NCI-H2196 treated with DMSO at 0.1 percent for 48 hours (cell line): ENCODE results near the gene MAGEA11.
"Not testable (repeated sequence)": the region's sequence is repeated elsewhere in the genome, so short reads cannot be mapped to it uniquely, and the experiment has no call there.

ENCODE experiments used
- DNase-seq: peaks from one replicate; lab custom pipeline; 2025; ENCODE audit not compliant: unreplicated experiment; lab: John Stamatoyannopoulos, UW

The MAGEA11 gene, protein sequence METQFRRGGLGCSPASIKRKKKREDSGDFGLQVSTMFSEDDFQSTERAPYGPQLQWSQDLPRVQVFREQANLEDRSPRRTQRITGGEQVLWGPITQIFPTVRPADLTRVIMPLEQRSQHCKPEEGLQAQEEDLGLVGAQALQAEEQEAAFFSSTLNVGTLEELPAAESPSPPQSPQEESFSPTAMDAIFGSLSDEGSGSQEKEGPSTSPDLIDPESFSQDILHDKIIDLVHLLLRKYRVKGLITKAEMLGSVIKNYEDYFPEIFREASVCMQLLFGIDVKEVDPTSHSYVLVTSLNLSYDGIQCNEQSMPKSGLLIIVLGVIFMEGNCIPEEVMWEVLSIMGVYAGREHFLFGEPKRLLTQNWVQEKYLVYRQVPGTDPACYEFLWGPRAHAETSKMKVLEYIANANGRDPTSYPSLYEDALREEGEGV

DNA sequence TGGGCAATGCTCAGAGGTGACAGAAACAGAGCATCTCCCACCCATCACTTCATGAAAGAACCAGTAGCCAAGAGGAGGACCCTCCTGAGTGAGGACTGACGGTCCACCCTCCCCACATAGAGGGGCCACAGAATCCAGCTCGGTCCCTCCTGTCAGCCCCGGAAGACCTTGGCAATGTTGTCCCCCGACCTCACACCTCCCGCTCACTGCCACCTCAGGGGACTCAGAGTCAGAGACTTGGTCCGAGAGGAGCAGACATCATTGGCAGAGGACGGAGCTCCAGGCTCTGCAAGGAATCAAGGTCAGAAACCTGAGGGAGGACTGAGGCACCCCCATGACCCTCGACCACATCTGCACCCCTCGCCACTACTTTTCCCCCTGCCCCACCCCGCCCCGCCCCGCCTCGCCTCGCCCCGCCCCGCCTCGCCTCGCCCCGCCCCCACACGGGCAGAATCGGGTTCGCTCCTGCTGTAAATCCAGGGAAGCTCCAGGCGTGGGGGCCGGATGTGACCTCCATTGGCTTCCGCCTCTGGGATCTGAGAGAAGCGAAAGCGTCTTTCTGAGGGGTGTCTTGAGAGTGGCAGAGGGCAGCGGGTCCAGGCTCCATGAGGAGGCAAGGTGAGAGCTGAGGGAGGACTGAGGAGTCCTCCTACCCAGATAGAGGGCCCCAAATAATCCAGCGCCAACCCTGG, at the start of gene MAGEA11:
Gene MAGEA11 (plus strand): TSS at position 516 of the 692 bp plus-strand sequence. CDS start 1,100 bp downstream, outside the sequence.
- no peak for DNase-seq

DNA sequence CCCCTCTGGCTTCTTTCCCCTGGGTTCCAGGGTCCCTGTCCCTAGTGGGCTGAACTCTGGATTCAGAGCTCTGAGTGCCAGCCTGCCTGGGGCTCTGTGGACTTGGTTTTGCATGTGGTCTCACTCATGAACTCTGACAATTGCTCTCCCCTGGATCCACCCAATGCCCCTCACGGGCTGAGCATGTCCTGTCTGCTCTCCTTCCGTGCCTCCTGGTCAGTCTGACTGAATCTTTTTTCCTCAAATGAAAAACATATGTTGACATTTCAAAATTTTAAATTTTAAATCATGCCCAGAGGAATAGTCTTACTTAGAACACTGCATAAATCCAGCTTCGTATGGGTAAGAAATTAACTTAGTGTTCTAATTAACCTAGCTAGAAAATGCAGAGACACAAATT, 36.8 kb upstream of the MAGEA11 start:
- DNase-seq, result not testable (repeated sequence)

DNA sequence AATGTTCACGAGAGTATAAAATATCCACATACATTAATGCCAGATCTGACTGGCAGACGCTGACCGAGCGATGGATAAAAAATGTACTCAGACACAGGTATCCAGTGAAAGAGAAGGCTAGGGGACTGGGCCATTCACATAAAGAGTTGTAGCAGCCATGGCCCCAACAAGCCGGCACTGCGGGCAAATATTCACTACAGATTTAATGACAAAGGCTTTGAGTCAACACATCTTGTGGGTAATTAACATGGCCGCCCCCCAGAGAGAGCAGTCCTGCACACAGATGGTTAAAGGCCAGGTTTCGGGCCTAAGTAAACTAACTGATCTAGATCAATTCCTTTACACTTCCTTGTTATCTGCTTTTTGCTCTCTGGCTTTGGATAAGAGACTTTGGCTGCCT, 36.3 kb upstream of the MAGEA11 start:
- not testable (repeated sequence) for DNase-seq

DNA sequence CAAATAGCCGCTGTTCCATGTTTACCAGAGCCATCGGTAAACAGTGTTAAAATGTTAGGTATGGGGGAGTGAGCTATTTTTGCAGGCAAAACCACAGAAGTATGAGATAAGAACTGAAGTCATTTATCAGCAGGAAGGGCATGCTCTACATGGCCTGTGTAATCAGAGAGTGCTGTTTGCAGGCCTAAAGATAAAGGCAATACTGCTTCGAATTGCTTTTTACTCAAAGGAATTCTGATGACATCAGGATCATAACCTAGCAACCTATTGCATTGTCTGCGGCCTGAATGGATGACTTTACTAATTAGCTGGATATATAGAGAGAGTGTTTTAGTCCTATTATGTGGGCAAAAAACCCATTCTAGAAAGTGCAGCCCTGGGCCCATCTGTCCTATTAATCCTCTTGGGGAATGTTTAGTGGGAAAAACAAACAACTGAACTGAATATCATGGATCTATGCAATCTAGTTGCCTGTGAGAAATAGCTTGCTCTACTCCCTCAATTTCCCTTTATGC, 32.6 kb upstream of the MAGEA11 start:
- DNase-seq, result not testable (repeated sequence)

DNA sequence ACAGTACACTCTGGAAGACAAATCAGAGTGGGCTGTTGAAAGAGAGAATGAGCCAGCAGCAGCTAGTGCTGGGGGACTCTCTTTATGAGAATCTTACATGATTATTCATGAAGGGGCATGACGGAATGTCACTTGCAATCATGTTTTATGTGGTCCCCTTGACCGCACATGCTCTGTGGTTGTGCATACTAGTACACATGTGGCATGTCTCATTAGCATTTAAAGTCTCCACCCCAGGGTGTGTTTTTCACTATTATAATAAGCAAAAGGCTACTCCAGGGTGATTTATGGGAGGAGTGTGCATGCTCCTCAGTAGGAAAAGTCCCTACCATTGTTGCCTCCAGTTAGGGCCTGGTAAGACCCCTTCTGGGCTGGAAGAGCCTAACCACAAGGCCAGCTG, 30.7 kb upstream of the MAGEA11 start:
- DNase-seq, result no peak

DNA sequence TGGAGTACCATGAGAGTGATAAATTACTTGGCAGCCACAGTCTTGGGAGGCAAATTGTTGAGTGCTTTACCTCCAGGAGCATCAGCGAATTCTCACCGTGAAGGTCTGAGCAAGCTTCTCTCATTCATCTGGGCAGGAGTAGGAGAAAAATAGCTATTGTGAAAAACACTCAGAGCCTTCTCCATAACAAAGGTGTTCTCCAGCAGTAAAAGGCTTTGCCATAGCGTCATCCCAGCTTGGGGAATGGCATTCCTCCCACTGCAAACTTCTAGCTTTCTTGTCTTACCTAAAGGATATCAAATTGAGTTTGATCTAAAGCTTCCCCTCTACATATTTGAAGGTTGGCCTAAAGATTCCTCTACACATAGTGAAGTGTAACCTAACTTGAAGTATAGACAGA, 29.8 kb upstream of the MAGEA11 start:
- DNase-seq, result no peak

DNA sequence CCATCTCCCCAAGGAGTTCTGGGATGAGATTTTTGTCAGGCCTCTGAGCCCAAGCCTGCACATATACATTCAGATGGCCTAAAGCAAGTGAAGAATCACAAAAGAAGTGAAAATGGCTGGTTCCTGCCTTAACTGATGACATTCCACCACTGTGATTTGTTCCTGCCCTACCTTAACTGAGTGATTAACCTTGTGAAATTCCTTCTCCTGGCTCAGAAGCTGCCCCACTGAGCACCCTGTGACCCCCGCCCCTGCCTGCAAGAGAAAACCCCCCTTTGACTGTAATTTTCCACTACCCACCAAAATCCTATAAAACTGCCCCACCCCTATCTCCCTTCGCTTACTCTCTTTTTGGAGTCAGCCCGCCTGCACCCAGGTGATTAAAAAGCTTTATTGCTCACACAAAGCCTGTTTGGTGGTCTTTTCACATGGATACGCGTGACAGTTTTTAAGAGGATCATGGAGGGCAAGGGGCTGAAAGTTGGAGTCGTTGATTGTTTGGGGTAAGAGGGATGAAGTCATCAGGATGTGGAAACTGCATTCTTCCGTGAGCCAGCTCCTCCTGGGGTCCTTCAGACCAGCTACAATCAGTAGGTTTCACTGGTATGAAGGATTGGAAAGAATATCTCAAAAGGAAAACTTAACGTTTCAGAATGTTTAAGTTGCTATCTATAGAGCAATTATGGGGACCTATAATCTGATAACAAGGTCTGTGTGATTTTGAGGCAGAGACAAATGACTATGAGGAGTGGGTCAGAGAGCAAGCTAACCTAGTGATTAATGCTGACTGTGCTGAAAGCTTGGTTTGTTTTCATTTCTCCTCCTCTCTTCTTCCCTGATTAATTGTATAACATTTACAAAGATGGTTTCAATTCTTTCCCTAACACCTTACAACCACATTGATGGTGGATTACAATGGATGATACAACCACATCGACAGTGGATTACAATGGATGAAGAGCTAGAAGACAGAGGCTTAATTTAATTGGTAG, 28.6 kb upstream of the MAGEA11 start:
- DNase-seq, result no peak

DNA sequence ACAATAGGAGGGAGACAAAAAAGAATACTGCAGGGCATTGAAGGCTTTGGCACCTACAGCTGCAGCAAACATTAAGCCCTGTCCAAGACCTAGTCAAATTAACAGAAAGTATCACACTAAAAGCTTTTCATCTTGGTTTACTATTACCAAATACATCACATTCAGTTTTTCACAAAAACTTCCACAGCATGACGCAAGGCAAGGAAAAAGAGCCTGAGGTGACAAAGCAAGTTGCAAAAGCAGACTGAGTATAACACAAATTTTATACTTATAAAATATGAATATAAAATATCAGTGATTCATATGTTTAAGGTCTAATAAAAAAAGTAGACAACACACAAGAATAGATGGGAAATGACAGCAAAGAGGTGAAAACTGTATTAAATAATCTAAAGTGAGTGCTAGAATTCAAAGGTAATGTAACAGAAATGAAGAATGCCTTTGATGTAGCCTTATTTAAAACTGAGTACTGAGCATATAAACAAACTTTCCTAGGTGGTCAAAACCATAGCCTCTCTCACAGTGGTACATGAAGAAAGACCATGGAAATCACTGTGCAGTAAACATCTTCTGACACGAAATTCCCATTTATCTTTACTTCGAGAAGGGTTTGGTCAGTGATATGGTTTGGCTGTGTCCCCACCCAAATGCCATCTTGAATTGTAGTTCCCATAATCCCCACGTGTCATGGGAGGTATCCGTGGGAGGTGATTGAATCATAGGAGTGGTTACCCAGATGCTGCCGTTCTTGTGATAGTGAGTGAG, 27.7 kb upstream of the MAGEA11 start:
- DNase-seq, result no peak

DNA sequence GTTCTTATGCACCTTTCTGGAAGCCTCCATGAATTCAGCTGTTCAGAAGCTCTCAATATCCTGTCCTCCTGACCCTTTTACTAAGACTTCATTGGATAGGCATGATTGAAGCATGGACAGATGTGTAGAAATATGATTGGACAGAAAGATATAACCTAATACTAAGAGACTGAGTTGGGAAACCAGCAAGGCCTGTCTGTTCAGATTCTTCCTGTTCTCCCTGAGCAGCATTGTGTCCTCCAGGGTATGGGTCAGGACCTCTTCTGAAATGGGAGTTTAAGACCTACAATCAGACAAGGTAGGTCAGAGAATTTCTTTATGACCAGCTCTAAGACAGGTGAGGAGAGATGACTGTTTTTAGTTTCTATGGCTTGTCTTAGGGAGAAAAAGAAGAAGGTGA, 23.9 kb upstream of the MAGEA11 start:
- DNase-seq, result no peak

DNA sequence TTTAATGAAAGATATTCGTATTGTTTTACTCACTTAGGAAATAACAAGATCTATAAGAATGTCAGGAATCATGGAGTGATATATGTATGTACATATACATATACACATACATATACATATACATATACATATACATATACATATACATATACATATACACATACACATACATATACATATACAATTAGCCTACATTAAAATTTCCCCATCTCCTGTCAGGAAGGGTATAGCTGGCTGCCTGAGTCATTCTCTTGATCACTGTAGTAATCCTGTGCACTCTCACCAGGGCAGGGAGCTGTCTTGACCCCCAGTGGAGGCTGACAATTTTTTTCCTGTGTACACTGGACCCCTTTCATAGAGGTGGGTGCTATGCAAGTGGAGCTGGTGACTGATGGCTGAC, 23.3 kb upstream of the MAGEA11 start:
- no peak for DNase-seq

DNA sequence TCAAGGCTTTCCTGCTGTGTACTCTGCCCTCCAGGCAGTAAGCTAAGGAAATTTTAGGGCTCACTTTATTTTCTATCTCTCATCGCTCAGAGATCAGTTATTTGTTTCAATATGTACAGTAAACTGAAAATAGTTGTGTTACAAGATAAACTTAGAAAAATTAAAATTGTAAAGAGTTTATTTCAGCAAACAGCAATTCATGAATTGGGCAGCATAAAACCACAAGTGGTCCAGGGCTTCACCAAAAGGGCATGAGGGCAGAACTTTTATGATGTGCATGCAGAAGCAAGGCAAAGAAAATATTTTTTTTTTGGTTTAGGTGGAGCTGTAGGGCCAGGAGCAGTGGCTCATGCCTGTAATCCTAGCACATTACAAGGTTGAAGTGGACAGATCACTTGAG, 20.1 kb upstream of the MAGEA11 start:
- no peak for DNase-seq

DNA sequence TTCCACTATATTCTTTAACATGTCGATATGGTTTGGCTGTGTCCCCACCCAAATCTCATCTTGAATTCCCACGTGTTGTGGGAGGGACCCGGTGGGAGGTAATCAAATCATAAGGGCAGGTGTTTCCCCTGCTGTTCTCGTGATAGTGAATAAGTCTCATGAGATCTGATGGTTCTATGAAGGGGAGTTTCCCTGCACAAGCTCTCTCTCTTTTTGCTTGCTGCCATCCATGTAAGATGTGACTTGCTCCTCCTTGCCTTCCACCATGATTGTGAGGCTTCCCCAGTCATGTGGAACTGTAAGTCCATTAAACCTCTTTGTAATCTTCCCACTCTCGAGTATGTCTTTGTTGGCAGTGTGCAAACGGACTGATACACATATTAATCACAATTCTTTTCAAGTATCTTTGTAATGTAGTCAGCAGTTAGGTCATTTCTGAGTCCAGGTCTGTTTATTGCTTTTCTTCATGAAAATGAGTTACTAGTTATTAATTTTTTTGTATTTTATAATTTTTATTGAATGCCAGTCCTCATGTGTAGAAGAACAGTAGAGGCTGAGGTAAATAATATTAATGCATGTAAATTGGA, 19.1 kb upstream of the MAGEA11 start:
- not testable (repeated sequence) for DNase-seq

DNA sequence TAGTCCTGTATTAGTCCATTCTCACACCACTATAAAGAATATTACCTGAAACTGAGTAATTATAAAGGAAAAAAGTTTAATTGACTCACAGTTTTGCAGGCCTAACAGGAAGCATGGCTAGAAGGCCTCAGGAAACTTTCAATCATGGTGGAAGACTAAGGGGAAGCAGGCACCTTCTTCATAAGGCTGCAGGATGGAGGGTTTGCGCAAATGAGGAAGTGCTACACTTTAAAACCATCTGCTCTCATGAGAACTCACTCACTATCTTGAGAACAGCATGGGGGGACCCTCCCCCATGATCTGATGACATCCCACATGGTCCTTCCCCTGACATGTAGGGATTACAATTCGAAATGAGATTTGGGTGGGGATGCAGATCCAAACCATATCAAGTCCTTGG, 12.1 kb upstream of the MAGEA11 start:
- no peak for DNase-seq

DNA sequence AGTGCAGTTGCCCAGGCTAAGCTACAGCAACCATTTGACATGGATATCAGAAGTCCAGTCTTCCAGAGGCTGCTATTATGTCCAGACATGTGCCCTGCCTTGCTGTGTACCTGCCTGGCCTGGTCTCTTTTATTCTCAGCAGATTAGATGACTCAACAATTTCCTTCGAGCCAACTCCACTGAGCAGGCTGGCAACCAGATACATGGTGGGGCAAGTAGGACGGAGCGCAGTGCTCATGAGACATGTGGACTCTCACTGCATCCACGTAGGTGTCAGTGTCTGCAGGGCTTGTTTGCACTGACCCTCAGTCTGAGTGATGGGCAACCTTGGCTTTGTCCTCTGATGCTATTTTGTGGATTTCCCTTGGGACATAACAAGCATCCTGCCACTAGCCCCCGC, 7.2 kb upstream of the MAGEA11 start:
- DNase-seq, result no peak

DNA sequence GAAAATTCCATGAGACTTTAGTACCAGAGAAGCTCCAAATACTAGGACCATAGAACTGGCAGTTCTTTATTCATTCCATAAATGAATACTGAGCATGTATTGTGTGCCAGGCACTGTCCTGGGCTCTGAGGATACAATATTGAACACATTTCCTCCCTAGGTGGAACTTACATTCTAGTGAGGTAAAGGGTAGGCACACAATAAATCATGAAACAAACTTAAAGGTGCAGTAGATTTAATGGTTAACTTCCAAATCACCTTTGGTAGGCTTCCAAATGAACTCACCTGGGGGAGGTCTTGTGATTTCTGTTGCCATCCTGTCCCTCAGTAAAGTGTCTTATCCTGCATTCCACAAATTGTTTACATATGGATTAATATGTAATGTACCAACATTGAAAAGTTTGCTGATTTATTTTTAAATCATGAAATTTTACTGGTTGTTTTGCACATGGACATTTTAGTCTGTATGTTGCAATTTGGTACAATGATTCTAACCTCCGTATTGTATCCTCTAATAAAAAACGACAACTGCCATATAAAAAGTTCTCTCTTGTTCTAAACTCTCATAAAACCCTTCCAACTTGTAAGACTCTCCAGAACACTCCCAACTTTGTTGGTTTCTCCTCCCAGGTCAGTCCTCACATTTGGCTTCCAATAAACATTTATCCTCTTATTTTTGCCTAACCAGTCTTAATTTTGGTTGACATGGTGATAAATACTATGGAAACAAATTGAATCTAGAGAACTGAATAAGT, 4.5 kb upstream of the MAGEA11 start:
- no peak for DNase-seq

DNA sequence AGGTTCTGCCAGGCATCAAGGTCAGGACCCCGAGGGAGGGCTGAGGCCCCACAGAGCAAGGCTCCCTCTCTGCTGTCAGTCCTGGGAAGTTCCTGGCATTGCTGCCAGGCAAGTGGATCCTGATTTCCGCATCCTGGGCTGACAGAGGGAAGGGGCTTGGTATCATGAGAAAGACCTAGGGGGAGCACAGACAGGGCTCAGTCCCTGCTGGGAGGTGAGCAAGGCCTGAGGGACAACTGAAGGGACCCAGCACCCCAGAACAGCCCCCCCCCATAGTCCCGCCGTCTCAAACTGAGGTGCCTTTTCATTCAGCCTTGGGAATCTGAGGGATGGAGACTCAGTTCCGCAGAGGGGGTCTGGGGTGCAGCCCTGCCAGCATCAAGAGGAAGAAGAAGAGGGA, 971 bp downstream of the MAGEA11 start:
- no peak for DNase-seq

DNA sequence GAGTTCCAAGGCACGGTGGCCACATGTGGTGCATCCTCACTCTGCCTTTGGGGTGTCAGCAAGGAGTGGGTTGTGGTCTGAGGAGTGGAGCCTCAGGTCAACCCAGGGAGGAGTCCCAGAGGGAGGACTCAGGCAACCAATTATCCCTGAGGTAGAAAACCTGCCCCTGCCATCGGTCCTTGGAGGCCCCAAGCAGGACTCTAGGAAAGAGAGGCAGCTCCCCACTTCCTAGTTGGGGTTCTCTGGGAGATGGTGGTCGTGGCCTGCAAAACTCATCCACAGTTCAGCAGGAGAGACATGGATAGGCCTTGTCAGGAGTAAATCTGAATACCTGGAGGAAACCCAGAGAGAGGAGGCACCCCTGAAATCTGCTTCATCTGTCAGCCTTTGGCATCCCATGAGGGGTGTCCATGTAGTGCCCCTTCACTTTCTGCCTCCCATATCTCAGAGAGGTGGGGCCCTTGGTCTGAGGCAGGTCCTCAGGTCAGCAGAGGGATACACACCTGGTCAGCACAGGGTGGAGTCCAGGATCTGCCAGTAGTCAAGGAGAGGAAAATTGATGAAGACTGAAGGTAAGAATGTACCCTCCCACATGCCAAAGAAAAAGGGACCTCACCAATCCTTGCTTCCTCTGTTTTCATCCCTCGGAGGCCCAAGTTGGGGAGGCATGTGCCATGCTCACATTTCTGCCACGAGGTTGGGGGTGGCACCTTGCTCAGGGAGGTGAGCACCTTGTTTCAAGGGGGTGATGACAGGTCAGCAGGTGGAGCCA, 1.6 kb downstream of the MAGEA11 start:
- DNase-seq, result no peak

DNA sequence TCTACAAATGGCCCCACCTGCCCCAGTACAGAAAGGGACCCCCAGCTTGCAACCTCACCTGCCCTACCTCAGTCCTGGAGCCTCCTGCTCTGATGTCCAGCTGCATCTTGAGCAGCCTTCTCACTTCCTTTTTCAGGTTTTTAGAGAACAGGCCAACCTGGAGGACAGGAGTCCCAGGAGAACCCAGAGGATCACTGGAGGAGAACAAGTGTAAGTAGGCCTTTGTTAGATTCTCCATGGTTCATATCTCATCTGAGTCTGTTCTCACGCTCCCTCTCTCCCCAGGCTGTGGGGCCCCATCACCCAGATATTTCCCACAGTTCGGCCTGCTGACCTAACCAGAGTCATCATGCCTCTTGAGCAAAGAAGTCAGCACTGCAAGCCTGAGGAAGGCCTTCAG, 3.6 kb downstream of the MAGEA11 start:
- DNase-seq, result no peak
